Measurements from ENCODE around the gene CPLX4. TPM values are rescaled to one million over a fixed set of nuclear protein-coding genes. Genes with fewer than 3 reads are reported as not detected.
A peak's percentile ranks its signal among the peaks of the same experiment; 100 is the strongest.

Gene CPLX4
- total RNA-seq, result not detected
- polyA plus RNA-seq, result not detected
- long read RNA-seq, donor 1, result 0 reads
- long read RNA-seq, donor 2, result 0 reads
- long read RNA-seq, donor 3, result 0 reads

- H3K4me3 ChIP-seq, result no peak within 1 kb of the TSS
- WGBS, 4 donors, result 85 to 88% (median 87%) methylated on average over 4 of the region's 4 CpGs
These were observed at the start of gene CPLX4 for GRCh38 chr18:59318460-59319050. Gene CPLX4, minus strand, starts transcription at chr18:59318649. Its CDS starts 187 bp downstream, at chr18:59318462.

GRCh38 chr18:59360381-59360780 is 41.9 kb upstream of the CPLX4 start:
- H3K9me3 ChIP-seq, result no peaks in the 10 kb centered on the region
- no peak for TF ChIP-seq POLR2A (IDR thresholded peaks at IDR 0.05)
- ATAC-seq, result no peak
- peaks cover 0 to under 1% (median 0%) of the 10 kb centered on the region in 9 donors for H3K27me3 ChIP-seq
- WGBS, 4 donors, result 95 to 99% (median 96%) methylated on average over 3 of the region's 3 CpGs
- H3K4me1 ChIP-seq, result peaks cover 0 to 30% (median 15%) of the 10 kb centered on the region in 12 donors
- no peak overlapping the region for H3K27ac ChIP-seq
- intact Hi-C loops (cut with DNase I), result no loop called here
- DNase-seq, result no peak
- H3K4me3 ChIP-seq, result peak overlapping the region in 2 of 12 donors; percentile 80 to 87
- H3K36me3 ChIP-seq, result peaks cover 0 to 8% (median 2%) of the 10 kb centered on the region in 9 donors

More at GRCh38 chr18:59318460-59319050, at the start of gene CPLX4:
- no peaks in the 10 kb centered on the region for H3K4me1 ChIP-seq
- H3K36me3 ChIP-seq, result no peaks in the 10 kb centered on the region
- H3K9me3 ChIP-seq, result no peaks in the 10 kb centered on the region
- H3K27me3 ChIP-seq, result peaks cover 0 to 9% (median 0%) of the 10 kb centered on the region in 9 donors
- intact Hi-C loops (cut with DNase I), result no loop called here
- ATAC-seq (no peak), DNase-seq (no peak)
- TF ChIP-seq POLR2A (IDR thresholded peaks at IDR 0.05) (no peak), CTCF (IDR thresholded peaks at IDR 0.05) (no peak)
- no peak within 1 kb of the TSS for H3K27ac ChIP-seq

- Histone ChIP-seq H3K9me3 (no peaks in the 10 kb centered on the region), H3K27me3 (no peaks in the 10 kb centered on the region), H3K4me1 (peaks cover 0 to 30% (median 15%) of the 10 kb centered on the region in 12 donors), H3K36me3 (peaks cover 0 to 15% (median 10%) of the 10 kb centered on the region in 9 donors), H3K4me3 (peak overlapping the region; percentile 18 to 96 (median 88)), H3K27ac (peak overlapping the region in 8 of 12 donors; percentile 4 to 90 (median 63))
- intact Hi-C loops (cut with DNase I), result no loop called here
- 5 to 12% (median 9%) methylated on average over 4 of the region's 4 CpGs for WGBS, 4 donors
- no peak for DNase-seq
- TF ChIP-seq POLR2A (IDR thresholded peaks at IDR 0.05) (no peak), CTCF (IDR thresholded peaks at IDR 0.05) (no peak)
- peak in 3 of 4 donors; percentile 1 to 18 (median 1) for ATAC-seq
These were observed 41.1 kb upstream of the CPLX4 start for GRCh38 chr18:59359576-59359952.

- H3K36me3 ChIP-seq, result peaks cover 0 to 21% (median 16%) of the 10 kb centered on the region in 9 donors
- no peak for TF ChIP-seq CTCF (IDR thresholded peaks at IDR 0.05)
- peak in 1 of 2 donors; percentile 49 for TF ChIP-seq POLR2A (IDR thresholded peaks at IDR 0.05)
- ATAC-seq (peak; percentile 100), DNase-seq (peak; percentile 97 to 98 (median 98))
- H3K27ac ChIP-seq, result peak within 1 kb of the TSS; percentile 69 to 90 (median 88)
- peaks cover 0 to 30% (median 15%) of the 10 kb centered on the region in 12 donors for H3K4me1 ChIP-seq
- intact Hi-C loops (cut with DNase I), result no loop called here
- no peaks in the 10 kb centered on the region for H3K9me3 ChIP-seq
- H3K4me3 ChIP-seq, result peak within 1 kb of the TSS; percentile 76 to 96 (median 88)
- WGBS, 4 donors, result 0% methylated on average over 35 to 76 of the region's 76 CpGs
- H3K27me3 ChIP-seq, result no peaks in the 10 kb centered on the region
These were observed 40.5 kb upstream of the CPLX4 start, which contains the start of gene LMAN1 for GRCh38 chr18:59358712-59359575. Gene LMAN1, minus strand, starts transcription at chr18:59359265. Its CDS starts 21 bp downstream, at chr18:59359244.

All from heart left ventricle (tissue), 16 donors.